B cell (primary cell): ENCODE results near the gene PITPNM3. TPM values are rescaled to one million over a fixed set of nuclear protein-coding genes. Genes with fewer than 3 reads are reported as not detected.

Experiments used
- ATAC-seq: fragments of 200-7000 bp; cut with Tn5 transposase; one replicate; pipeline ENCODE4 v1.10.0; 2021; ENCODE audit warnings: low read depth, mild to moderate bottlenecking, moderate number of reproducible peaks, moderate library complexity
- CTCF ChIA-PET: fragments of 350-600 bp; sonication (Branson Sonifier 250); formaldehyde crosslinking; loops from one replicate; lab custom pipeline; 2021; ENCODE audit warnings: antibody characterized with exemption, inconsistent platforms; lab: Charles Lee
- POLR2A ChIA-PET: fragments of 350-600 bp; sonication (Branson Sonifier 250); formaldehyde crosslinking; loops from one replicate; lab custom pipeline; 2021; ENCODE audit warnings: antibody characterized with exemption; lab: Charles Lee
- DNase-seq: peaks from one replicate; pipeline ENCODE4 v3.0.0; 2013
- H2AFZ ChIP-seq: 2 replicates; pipeline ENCODE4 v1.6.1; 2012; ENCODE audit warnings: mild to moderate bottlenecking, low read depth, low read length; ENCODE audit not compliant: insufficient read depth, poor library complexity, severe bottlenecking
- H3K27ac ChIP-seq, 2 donors: 1 replicate in 1 of 2; 2 replicates in 1 of 2; pipeline ENCODE4 v1.5.1; 2012 to 2013; ENCODE audit warnings: low read length in 2 of 2, mild to moderate bottlenecking in 2 of 2, moderate library complexity in 1 of 2
- H3K27me3 ChIP-seq, 4 experiments: fragments of 200-600 bp in 1 of 4; sonication (generic) in 1 of 4; replicated peaks in 1 of 4; 1 replicate in 2 of 4; 2 replicates in 2 of 4; pipeline versions ENCODE4 v1.6.1 to v1.7.0; 2013 to 2016; ENCODE audit warnings: low read length in 3 of 4, mild to moderate bottlenecking in 2 of 4, mixed read lengths in 1 of 4, moderate library complexity in 1 of 4; ENCODE audit not compliant: insufficient read depth in 4 of 4, control insufficient read depth in 3 of 4; ENCODE audit errors: control extremely low read depth in 1 of 4
- H3K36me3 ChIP-seq, 2 experiments: replicated peaks in 1 of 2; 1 replicate in 1 of 2; 2 replicates in 1 of 2; pipeline versions ENCODE4 v1.6.1 to v1.7.1; 2013; ENCODE audit warnings: low read length in 1 of 2; ENCODE audit not compliant: insufficient read depth in 2 of 2, control insufficient read depth in 1 of 2; ENCODE audit errors: control extremely low read depth in 1 of 2, extremely low read depth in 1 of 2
- H3K4me1 ChIP-seq, 2 donors: fragments of 200-600 bp in 1 of 2; sonication (generic) in 1 of 2; 1 replicate in 1 of 2; 2 replicates in 1 of 2; pipeline versions ENCODE4 v1.5.1 to v1.6.1; 2013 to 2017; ENCODE audit warnings: low read length in 2 of 2; ENCODE audit not compliant: control insufficient read depth in 2 of 2, insufficient read depth in 2 of 2
- H3K4me2 ChIP-seq: replicated peaks from 2 replicates; pipeline ENCODE3; 2012; ENCODE audit warnings: mild to moderate bottlenecking, low read depth, low read length; ENCODE audit not compliant: poor library complexity, severe bottlenecking
- H3K4me3 ChIP-seq, 5 experiments: fragments of 200-600 bp in 1 of 5; sonication (generic) in 1 of 5; 1 replicate in 3 of 5; 2 replicates in 2 of 5; pipeline versions ENCODE4 v1.5.1 to v1.7.0; 2011 to 2016; ENCODE audit warnings: low read length in 4 of 5, mild to moderate bottlenecking in 4 of 5, low read depth in 2 of 5, control low read depth in 1 of 5, moderate library complexity in 1 of 5; ENCODE audit not compliant: insufficient read depth in 1 of 5; ENCODE audit errors: control extremely low read depth in 1 of 5, extremely low read depth in 1 of 5
- H3K79me2 ChIP-seq: fragments of 200-600 bp; sonication (generic); one replicate; pipeline ENCODE4 v1.6.0; 2016; ENCODE audit warnings: low read length; ENCODE audit not compliant: control insufficient read depth, insufficient read depth
- H3K9ac ChIP-seq: fragments of 200-600 bp; sonication (generic); 2 replicates; pipeline ENCODE4 v1.6.1; 2017; ENCODE audit warnings: mild to moderate bottlenecking, low read length, moderate library complexity
- H3K9me3 ChIP-seq, 3 donors: one replicate each; pipeline versions ENCODE4 v1.6.1 to v1.7.1; 2013; ENCODE audit warnings: low read length in 2 of 3; ENCODE audit not compliant: control insufficient read depth in 2 of 3, insufficient read depth in 1 of 3; ENCODE audit errors: control extremely low read depth in 1 of 3
- H4K20me1 ChIP-seq: 2 replicates; pipeline ENCODE4 v1.6.0; 2012; ENCODE audit warnings: mild to moderate bottlenecking, low read length; ENCODE audit not compliant: insufficient read depth, control insufficient read depth, poor library complexity, severe bottlenecking
- H3K27ac Mint-ChIP-seq: one replicate; pipeline ENCODE4 v1.8.0; 2021; ENCODE audit warnings: mixed read lengths
- H3K27me3 Mint-ChIP-seq: one replicate; pipeline ENCODE4 v1.8.0; 2021; ENCODE audit warnings: mixed read lengths
- H3K4me1 Mint-ChIP-seq: one replicate; pipeline ENCODE4 v1.8.0; 2021; ENCODE audit warnings: mixed read lengths
- H3K4me3 Mint-ChIP-seq: one replicate; pipeline ENCODE4 v1.8.0; 2021; ENCODE audit warnings: mixed read lengths
- H3K9me3 Mint-ChIP-seq: one replicate; pipeline ENCODE4 v1.8.0; 2022; ENCODE audit warnings: mixed read lengths; ENCODE audit not compliant: insufficient read depth
- CTCF ChIP-seq: fragments of 200-600 bp; IDR thresholded peaks from one replicate; pipeline ENCODE4 v1.8.0; 2022; ENCODE audit warnings: antibody characterized with exemption, mild to moderate bottlenecking
- EZH2 ChIP-seq: IDR thresholded peaks from 2 replicates; pipeline ENCODE4 v1.6.1; 2012; ENCODE audit warnings: borderline replicate concordance, low read depth, mild to moderate bottlenecking, moderate library complexity, low read length; ENCODE audit not compliant: insufficient read depth, poor library complexity, severe bottlenecking
- WGBS: methylation state at CpG from one replicate; pipeline ENCODE4 v1.1.5; 2013; ENCODE audit warnings: missing lambda C conversion rate; ENCODE audit not compliant: insufficient coverage; 5-methylcytosine and 5-hydroxymethylcytosine counted together
- intact Hi-C: fragments of 100-400 bp; cut with micrococcal nuclease; formaldehyde crosslinking; loops from one replicate; pipeline ENCODE4 v1.10.0; 2022
- polyA plus RNA-seq: library from polyadenylated mRNA; depleted of rRNA; stranded (reverse); fragments of >200 nt; gene quantifications from 2 replicates; pipeline ENCODE4 v1.2.3, GENCODE V29; 2012
- total RNA-seq, 2 donors: library from RNA; stranded (reverse); fragments of 120-200 nt in 1 of 2; gene quantifications; 1 replicate in 1 of 2; 2 replicates in 1 of 2; pipeline versions ENCODE4 v1.2.3 to v1.2.4, GENCODE V29; 2013 to 2022

PITPNM3 gene
- total and polyA plus RNA-seq, 2 donors (not counting 1 experiment from before 2014, with no cell fraction given) = 0.31 to 0.49 TPM

GRCh38 chr17:6558932-6559752 is 2.8 kb upstream of the PITPNM3 start:
- ChIA-PET CTCF (no interaction called here), POLR2A (no interaction called here)
- Mint-ChIP-seq H3K27ac (no peak overlapping the region), H3K9me3 (no peaks in the 10 kb centered on the region), H3K4me3 (peak overlapping the region; percentile 59), H3K4me1 (peaks cover 19% of the 10 kb centered on the region), H3K27me3 (peaks cover 56% of the 10 kb centered on the region)
- DNase-seq = no peak
- Histone ChIP-seq H3K79me2 (no peaks in the 10 kb centered on the region), H3K9me3 (peaks cover 0 to 6% (median 0%) of the 10 kb centered on the region in 3 donors), H4K20me1 (no peaks in the 10 kb centered on the region), H3K9ac (no peak overlapping the region), H3K4me2 (no peak overlapping the region), H3K4me3 (no peak overlapping the region), H3K27me3 (peaks cover 0 to 39% (median 23%) of the 10 kb centered on the region in 4 experiments), H3K4me1 (peaks cover 16 to 20% of the 10 kb centered on the region in 2 donors), H3K36me3 (no peaks in the 10 kb centered on the region), H2AFZ (no peak overlapping the region), H3K27ac (no peak overlapping the region)
- no peak for ATAC-seq
- TF ChIP-seq CTCF = no peak
- no peak for TF ChIP-seq EZH2
- WGBS = 83% methylated on average over 10 of the region's 11 CpGs
- intact Hi-C loops = no loop called here

- CTCF ChIA-PET = interaction anchor here (1.0 kb wide), 1 partner anchor 85 kb away, joined by 3 read pairs; no protein-coding TSS in a partner anchor
- no peak for DNase-seq
- 98% methylated on average over 5 of the region's 6 CpGs for WGBS
- no peaks in the 10 kb centered on the region for H3K9me3 Mint-ChIP-seq
- Histone ChIP-seq H3K4me2 (no peak overlapping the region), H3K27ac (no peak overlapping the region), H3K9me3 (peaks cover 0 to 6% (median 0%) of the 10 kb centered on the region in 3 donors), H3K27me3 (peaks cover 0 to 44% (median 23%) of the 10 kb centered on the region in 4 experiments), H3K4me1 (peaks cover 16 to 20% of the 10 kb centered on the region in 2 donors), H4K20me1 (no peaks in the 10 kb centered on the region), H2AFZ (no peak overlapping the region), H3K9ac (no peak overlapping the region), H3K79me2 (no peaks in the 10 kb centered on the region), H3K36me3 (no peaks in the 10 kb centered on the region), H3K4me3 (no peak overlapping the region)
- intact Hi-C loops = no loop called here
- peaks cover 19% of the 10 kb centered on the region for H3K4me1 Mint-ChIP-seq
- POLR2A ChIA-PET = no interaction called here
- TF ChIP-seq EZH2 (no peak), CTCF (no peak)
- H3K27me3 Mint-ChIP-seq = peaks cover 60% of the 10 kb centered on the region
- no peak overlapping the region for H3K4me3 Mint-ChIP-seq
- H3K27ac Mint-ChIP-seq = no peak overlapping the region
- no peak for ATAC-seq
Measured at GRCh38 chr17:6558276-6558675, 1.9 kb upstream of the PITPNM3 start.
